BLaER1 (cell line): ENCODE data around the gene ARMH3.
A peak's percentile ranks its signal among the peaks of the same experiment; 100 is the strongest.

Experiments
- H3K27ac ChIP-seq: shearing (Covaris generic); formaldehyde crosslinking; 2 replicates; pipeline ENCODE4 v1.8.1; 2022
- H3K27me3 ChIP-seq: shearing (Covaris generic); formaldehyde crosslinking; 2 replicates; pipeline ENCODE4 v1.8.1; 2022
- H3K36me3 ChIP-seq: shearing (Covaris generic); formaldehyde crosslinking; 2 replicates; pipeline ENCODE4 v1.8.1; 2022
- H3K4me1 ChIP-seq: shearing (Covaris generic); formaldehyde crosslinking; 2 replicates; pipeline ENCODE4 v1.8.1; 2022
- H3K4me2 ChIP-seq: shearing (Covaris generic); formaldehyde crosslinking; 2 replicates; pipeline ENCODE4 v1.8.1; 2022
- H3K4me3 ChIP-seq: shearing (Covaris generic); formaldehyde crosslinking; 2 replicates; pipeline ENCODE4 v1.8.1; 2022
- H3K9ac ChIP-seq: shearing (Covaris generic); formaldehyde crosslinking; 2 replicates; pipeline ENCODE4 v1.8.1; 2022
- H3K9me3 ChIP-seq: shearing (Covaris generic); formaldehyde crosslinking; 2 replicates; pipeline ENCODE4 v1.8.1; 2022
- H4K20me1 ChIP-seq: shearing (Covaris generic); formaldehyde crosslinking; 2 replicates; pipeline ENCODE4 v1.8.1; 2022
- Cebpa-rat ChIP-seq: shearing (Covaris generic); IDR thresholded peaks from 2 replicates; pipeline ENCODE4 v1.8.1; 2022

The ARMH3 gene

DNA sequence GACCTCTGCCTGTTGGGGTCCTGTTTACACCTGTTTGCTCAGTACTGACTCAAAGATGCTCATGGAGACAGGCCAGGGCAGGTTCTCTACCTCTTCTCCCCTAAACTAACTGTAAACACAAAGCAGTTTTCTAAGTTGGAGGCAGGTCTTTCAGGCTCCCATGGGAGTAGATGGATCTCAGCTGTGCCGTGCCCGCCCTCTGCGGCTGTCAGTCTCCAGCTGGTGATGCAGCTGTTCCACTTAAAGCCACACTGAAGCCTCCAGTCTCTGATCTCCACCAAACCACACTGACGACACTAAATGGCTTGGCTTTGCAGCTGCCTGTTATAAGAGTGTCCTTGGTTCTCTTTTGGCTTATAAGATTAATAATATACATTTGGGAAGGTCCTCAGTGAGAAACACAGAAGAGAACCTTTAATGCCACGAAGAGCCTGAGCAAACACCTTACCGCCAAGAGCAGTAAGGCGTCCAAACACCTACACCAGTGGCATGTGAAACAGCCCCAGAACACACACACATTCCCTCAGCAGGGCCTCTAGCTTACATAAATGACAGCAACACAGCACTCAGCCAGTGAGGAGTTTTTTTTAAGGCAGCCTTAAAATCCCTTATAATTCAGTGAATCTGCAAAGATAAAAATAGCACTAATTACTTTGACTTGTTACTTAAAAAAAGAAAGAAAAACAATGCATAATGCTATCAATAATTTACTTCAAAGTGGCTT, 152.0 kb downstream of the ARMH3 start:
- Histone ChIP-seq H3K27me3 (no peaks in the 10 kb centered on the region), H3K4me1 (peaks cover 85% of the 10 kb centered on the region), H3K4me3 (no peak overlapping the region; the same call in 1 of the 2 replicates), H4K20me1 (peaks cover 35% of the 10 kb centered on the region), H3K9ac (no peak overlapping the region), H3K36me3 (no peaks in the 10 kb centered on the region), H3K9me3 (no peaks in the 10 kb centered on the region), H3K27ac (peak overlapping the region; percentile 39), H3K4me2 (peak overlapping the region; percentile 81)
- no peak for TF ChIP-seq Cebpa-rat

DNA sequence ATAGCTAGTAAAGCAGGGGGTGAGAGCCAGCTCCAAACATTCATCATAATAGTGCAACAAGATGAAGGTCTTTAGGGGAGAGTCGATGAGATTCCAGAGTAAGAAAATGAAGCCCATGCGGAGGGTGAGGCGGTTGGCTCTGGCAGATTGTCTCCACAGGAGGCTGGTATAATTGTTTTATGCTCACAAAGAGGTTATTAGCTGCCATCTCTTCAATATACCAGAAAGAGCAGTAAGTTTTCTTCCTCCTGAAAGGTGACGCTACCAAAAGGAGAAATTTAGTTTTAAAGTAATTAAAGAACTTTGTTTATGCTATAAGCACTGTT, 153.2 kb downstream of the ARMH3 start:
- no peak overlapping the region for H3K9ac ChIP-seq
- no peak for TF ChIP-seq Cebpa-rat
- peaks cover 42% of the 10 kb centered on the region for H4K20me1 ChIP-seq
- no peak overlapping the region for H3K4me3 ChIP-seq
- H3K36me3 ChIP-seq, result no peaks in the 10 kb centered on the region
- H3K9me3 ChIP-seq, result no peaks in the 10 kb centered on the region
- H3K4me2 ChIP-seq, result peak overlapping the region; percentile 81; the same call in 1 of the 2 replicates
- H3K27me3 ChIP-seq, result no peaks in the 10 kb centered on the region
- H3K4me1 ChIP-seq, result peaks cover 79% of the 10 kb centered on the region
- H3K27ac ChIP-seq, result no peak overlapping the region

- Histone ChIP-seq H3K36me3 (no peaks in the 10 kb centered on the region), H3K9ac (no peak overlapping the region), H3K4me2 (peak overlapping the region; percentile 81), H3K4me1 (peaks cover 79% of the 10 kb centered on the region), H3K27me3 (no peaks in the 10 kb centered on the region), H4K20me1 (peaks cover 47% of the 10 kb centered on the region), H3K4me3 (no peak overlapping the region), H3K9me3 (no peaks in the 10 kb centered on the region), H3K27ac (no peak overlapping the region)
- no peak for TF ChIP-seq Cebpa-rat
Observed at GRCh38 chr10:101902032-101902819, 153.7 kb downstream of the ARMH3 start.

DNA sequence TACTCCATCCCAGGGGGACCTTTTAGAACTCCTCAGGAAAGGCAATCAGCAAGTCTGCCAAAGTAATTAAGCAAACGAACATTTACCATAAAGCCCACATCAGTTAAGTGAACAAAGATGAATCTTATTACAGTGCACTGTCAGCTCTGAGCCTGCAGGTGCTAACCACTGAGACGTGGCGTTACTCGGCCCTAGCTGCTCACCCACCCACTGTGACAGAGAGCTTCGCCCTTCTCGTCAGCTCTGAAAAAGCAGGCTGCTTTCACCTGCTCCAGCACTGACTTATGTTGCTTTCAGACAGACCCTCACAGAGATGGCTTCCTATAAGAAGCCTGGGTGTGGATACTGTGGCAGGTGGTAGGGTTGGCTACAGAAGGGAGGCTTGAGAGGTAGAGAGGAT, 154.6 kb downstream of the ARMH3 start:
- H3K4me3 ChIP-seq, result no peak overlapping the region
- no peak overlapping the region for H3K27ac ChIP-seq
- peaks cover 48% of the 10 kb centered on the region for H4K20me1 ChIP-seq
- peak overlapping the region; percentile 81 for H3K4me2 ChIP-seq
- no peak overlapping the region for H3K9ac ChIP-seq
- H3K9me3 ChIP-seq, result no peaks in the 10 kb centered on the region
- H3K4me1 ChIP-seq, result peaks cover 73% of the 10 kb centered on the region
- H3K36me3 ChIP-seq, result no peaks in the 10 kb centered on the region
- TF ChIP-seq Cebpa-rat, result no peak
- no peaks in the 10 kb centered on the region for H3K27me3 ChIP-seq

DNA sequence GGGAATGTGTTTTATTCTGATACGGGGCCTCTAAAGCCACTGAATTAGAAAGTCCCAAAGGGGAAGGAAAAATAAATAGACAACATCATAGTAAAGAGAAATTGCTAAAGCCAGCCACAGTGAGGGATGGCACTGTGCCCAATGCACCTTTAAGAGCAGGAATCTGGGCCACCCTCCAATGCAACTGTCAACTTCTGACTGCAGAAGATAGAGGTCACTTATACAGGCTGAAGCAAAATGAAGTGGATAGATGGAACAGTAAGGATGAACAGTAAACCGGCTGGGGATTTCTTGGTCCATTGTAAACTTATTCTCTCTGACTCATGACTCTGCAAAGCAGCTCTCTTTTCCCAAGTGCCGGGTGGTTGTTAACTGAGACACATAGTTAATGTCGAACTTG, 158.3 kb downstream of the ARMH3 start:
- H3K4me3 ChIP-seq, result no peak overlapping the region
- no peak overlapping the region for H3K9ac ChIP-seq
- H4K20me1 ChIP-seq, result peaks cover 41% of the 10 kb centered on the region
- H3K4me2 ChIP-seq, result peak overlapping the region; percentile 57
- H3K36me3 ChIP-seq, result peaks cover 4% of the 10 kb centered on the region; the same call in 1 of the 2 replicates
- H3K27me3 ChIP-seq, result no peaks in the 10 kb centered on the region
- H3K27ac ChIP-seq, result no peak overlapping the region
- peaks cover 36% of the 10 kb centered on the region for H3K4me1 ChIP-seq
- no peaks in the 10 kb centered on the region for H3K9me3 ChIP-seq
- TF ChIP-seq Cebpa-rat, result no peak

GRCh38 chr10:101896225-101896877, 159.6 kb downstream of the ARMH3 start:
- Histone ChIP-seq H4K20me1 (peaks cover 31% of the 10 kb centered on the region), H3K36me3 (peaks cover 4% of the 10 kb centered on the region; the same call in 1 of the 2 replicates), H3K9ac (no peak overlapping the region), H3K4me3 (no peak overlapping the region), H3K27ac (no peak overlapping the region), H3K4me1 (peaks cover 23% of the 10 kb centered on the region), H3K4me2 (no peak overlapping the region), H3K27me3 (no peaks in the 10 kb centered on the region), H3K9me3 (no peaks in the 10 kb centered on the region)
- TF ChIP-seq Cebpa-rat, result no peak

DNA sequence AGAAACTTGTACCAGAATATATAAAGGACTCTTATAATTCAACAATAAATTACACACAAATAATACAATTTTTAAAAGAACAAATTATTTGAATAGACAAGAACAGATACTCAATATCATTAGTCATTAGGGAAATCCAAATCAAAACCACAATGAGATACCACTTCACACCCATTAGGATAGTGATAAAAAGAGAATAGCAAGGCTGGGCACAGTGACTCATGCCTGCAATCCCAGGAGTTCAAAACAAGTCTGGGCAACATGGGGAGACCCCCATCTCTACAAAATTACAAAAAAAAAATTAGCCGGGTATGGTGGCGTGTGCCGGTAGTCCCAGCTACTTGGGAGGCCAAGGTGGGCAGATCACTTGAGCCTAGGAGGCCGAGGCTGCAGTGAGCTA, 160.2 kb downstream of the ARMH3 start:
- Histone ChIP-seq H3K4me1 (peaks cover 17% of the 10 kb centered on the region), H3K9ac (no peak overlapping the region), H4K20me1 (peaks cover 26% of the 10 kb centered on the region)

DNA sequence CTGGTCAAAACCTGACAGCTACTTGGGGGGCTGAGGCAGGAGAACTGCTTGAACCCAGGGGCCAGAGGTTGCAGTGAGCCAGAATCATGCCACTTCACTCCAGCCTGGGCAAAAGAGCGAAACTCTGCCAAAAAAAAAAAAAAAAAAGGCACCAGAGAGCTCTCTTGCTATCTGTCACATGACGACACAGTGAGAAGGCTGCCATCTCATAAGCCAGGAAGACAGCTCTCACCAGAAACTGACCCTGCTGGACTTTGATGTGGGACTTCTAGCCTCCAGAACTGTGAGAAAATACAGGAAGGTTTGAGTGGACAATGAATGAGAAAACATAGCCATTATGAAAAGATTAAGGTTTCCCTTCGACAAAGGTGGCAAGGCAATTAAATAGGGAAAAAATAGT, 161.2 kb downstream of the ARMH3 start:
- no peaks in the 10 kb centered on the region for H3K9me3 ChIP-seq
- H3K36me3 ChIP-seq, result peaks cover 4% of the 10 kb centered on the region; the same call in 1 of the 2 replicates
- H4K20me1 ChIP-seq, result peaks cover 31% of the 10 kb centered on the region
- H3K9ac ChIP-seq, result no peak overlapping the region
- H3K27ac ChIP-seq, result no peak overlapping the region
- no peaks in the 10 kb centered on the region for H3K27me3 ChIP-seq
- TF ChIP-seq Cebpa-rat, result no peak
- no peak overlapping the region for H3K4me3 ChIP-seq
- peaks cover 15% of the 10 kb centered on the region for H3K4me1 ChIP-seq
- H3K4me2 ChIP-seq, result no peak overlapping the region

More for the DNA sequence above, 160.2 kb downstream of the ARMH3 start:
- Histone ChIP-seq H3K27ac (no peak overlapping the region), H3K9me3 (no peaks in the 10 kb centered on the region), H3K4me3 (no peak overlapping the region), H3K4me2 (no peak overlapping the region), H3K36me3 (peaks cover 4% of the 10 kb centered on the region; the same call in 1 of the 2 replicates), H3K27me3 (no peaks in the 10 kb centered on the region)
- no peak for TF ChIP-seq Cebpa-rat

- no peaks in the 10 kb centered on the region for H3K9me3 ChIP-seq
- H3K4me1 ChIP-seq, result peaks cover 15% of the 10 kb centered on the region
- peaks cover 32% of the 10 kb centered on the region for H4K20me1 ChIP-seq
- no peak overlapping the region for H3K27ac ChIP-seq
- H3K9ac ChIP-seq, result no peak overlapping the region
- H3K36me3 ChIP-seq, result peaks cover 4% of the 10 kb centered on the region
- H3K4me3 ChIP-seq, result no peak overlapping the region
- TF ChIP-seq Cebpa-rat, result no peak
- H3K4me2 ChIP-seq, result no peak overlapping the region
- no peaks in the 10 kb centered on the region for H3K27me3 ChIP-seq
Observed at GRCh38 chr10:101894266-101894665, 161.7 kb downstream of the ARMH3 start.
